ENCODE data around the gene TUBB3.
"Not testable (repeated sequence)": the region's sequence is repeated elsewhere in the genome, so short reads cannot be mapped to it uniquely, and the experiment has no call there.

TUBB3 gene

DNA sequence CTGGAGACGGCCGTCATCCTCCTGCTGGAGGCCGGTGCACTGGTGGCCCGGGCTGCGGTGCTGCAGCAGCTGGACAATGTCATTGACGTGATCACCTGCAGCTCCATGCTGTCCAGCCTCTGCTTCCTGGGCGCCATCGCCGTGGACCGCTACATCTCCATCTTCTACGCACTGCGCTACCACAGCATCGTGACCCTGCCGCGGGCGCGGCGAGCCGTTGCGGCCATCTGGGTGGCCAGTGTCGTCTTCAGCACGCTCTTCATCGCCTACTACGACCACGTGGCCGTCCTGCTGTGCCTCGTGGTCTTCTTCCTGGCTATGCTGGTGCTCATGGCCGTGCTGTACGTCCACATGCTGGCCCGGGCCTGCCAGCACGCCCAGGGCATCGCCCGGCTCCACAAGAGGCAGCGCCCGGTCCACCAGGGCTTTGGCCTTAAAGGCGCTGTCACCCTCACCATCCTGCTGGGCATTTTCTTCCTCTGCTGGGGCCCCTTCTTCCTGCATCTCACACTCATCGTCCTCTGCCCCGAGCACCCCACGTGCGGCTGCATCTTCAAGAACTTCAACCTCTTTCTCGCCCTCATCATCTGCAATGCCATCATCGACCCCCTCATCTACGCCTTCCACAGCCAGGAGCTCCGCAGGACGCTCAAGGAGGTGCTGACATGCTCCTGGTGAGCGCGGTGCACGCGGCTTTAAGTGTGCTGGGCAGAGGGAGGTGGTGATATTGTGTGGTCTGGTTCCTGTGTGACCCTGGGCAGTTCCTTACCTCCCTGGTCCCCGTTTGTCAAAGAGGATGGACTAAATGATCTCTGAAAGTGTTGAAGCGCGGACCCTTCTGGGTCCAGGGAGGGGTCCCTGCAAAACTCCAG is 3.4 kb upstream of the TUBB3 start:
- DNase-seq, result no peak

DNA sequence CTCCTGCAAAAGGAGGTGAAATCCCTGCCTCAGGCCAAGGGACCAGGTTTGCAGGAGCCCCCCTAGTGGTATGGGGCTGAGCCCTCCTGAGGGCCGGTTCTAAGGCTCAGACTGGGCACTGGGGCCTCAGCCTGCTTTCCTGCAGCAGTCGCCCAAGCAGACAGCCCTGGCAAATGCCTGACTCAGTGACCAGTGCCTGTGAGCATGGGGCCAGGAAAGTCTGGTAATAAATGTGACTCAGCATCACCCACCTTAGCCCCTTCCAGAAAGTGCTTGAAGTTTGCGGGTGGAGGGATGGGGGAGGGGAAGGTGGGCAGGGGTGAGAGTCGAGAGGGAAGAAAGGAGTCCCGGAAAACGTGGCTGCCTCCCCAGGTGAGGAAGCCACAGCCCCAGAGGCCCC is 2.4 kb upstream of the TUBB3 start:
- DNase-seq, result no peak

DNA sequence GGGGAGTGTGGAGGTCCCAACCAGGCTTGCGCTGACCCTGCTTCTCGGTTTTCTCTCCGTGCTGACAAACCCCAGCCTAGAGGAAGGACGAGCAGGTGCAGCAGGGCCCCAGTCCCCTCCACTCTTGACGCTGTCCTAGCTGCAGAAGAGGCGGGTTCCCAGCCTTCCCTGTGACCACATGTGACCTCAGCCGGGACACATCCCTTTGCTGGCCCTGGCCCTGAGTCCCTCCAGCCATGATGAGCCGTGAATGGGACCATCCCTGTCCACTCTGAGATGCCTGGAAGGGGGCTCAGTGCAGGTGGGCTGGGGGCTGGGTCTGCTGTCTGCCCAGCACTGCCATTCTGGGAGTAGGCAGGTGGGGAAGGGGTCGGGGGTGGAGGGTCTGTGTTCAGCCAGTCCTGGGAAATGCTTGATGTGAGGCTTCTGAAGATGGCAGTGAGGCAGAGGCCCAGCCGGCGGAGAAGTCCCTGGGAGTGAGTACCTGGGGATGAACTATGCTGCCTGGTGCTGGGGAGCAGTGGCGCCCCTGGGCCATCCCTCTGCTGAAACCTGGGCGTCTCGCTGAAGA is 1.9 kb upstream of the TUBB3 start:
- DNase-seq, result peak; percentile 27

DNA sequence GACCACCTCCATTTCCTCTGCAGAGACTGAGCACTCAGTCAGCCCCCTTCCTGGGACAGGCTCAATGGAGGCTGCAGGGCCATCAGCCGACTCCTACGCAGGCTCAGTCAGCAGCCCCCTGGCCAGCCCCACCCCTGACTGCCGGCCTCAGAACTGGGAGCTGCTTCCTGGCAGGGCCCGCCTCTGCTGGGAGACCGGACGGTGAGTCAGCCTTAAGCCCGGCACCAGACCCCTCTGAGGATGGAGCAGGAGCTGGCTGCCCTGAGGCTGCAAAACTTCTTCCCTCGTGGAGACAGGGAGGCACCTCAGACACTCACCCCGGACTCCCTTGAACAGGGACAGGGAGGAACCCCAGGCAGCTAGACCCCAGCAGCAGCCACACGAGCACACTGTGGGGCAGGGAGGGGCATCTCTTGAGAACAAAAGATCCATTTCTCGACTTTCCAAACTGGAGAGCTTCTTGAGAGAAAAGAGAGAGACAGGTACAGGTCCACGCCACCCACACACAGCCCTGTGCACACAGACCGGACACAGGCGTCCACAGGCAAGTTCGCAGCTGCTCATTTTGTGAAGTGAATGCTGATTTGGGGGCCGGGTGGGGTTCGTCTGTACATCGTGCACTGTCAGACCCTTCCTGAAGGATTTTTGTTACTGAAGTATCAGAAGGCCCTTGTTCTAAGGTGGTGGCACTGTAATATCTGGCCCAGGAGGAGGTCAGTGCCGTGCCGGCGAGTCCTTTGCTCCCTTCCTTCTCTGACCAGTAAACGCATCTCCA is 1.3 kb upstream of the TUBB3 start:
- peak; percentile 80 for DNase-seq

DNA sequence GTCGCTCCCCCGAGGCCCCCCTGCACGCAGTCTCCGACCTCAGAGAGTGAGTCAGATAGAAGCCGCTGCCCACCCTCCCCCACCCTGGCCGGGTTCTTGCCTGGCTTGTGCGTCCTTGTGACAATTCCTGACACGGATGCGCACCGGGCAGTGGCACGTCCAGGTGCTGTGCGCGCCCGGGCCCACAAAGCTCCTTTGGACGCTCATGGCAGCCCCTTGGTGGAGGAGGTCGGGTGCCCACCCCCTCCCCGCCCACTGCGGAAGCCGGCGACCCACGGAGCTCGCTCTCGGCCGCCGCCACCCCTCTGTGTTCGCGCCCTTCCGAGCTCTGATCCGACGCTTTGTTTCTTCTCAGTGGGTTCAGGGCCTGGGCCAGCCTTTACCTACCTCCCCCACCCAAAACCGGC is 662 bp upstream of the TUBB3 start:
- DNase-seq, result peak; percentile 66

DNA sequence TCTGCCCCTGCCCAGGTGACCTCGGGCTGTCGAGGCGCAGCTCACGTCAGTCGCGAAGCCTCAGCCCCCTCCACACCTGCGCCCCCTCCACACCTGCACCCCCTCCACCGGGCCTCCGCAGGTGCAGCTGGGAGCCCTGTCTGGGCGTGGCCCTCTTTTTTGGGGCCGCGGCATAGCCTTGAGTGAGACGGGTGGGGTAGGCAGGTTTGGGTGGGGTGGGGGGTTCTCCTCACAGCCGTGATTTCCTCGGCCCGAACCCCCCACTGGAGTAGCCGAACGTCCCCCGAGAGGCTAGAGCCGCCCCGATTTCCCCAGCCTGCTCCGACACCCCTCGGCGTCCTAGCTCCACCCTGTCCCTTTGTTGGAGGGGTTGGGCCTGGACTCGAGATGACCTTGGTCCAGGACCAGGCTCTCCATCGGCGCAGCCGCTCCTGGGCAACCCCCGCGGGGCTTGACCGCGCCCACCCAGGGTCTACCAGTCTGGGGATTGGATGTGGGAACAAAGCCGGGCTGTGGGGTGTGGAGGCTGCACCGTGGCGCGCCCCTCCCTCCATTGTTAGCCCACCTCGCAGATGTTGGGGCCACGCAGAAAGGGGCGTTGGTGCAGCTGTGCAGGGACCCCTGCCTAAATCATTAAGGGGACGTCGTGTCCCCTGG is 626 bp downstream of the TUBB3 start:
- DNase-seq, result no peak

DNA sequence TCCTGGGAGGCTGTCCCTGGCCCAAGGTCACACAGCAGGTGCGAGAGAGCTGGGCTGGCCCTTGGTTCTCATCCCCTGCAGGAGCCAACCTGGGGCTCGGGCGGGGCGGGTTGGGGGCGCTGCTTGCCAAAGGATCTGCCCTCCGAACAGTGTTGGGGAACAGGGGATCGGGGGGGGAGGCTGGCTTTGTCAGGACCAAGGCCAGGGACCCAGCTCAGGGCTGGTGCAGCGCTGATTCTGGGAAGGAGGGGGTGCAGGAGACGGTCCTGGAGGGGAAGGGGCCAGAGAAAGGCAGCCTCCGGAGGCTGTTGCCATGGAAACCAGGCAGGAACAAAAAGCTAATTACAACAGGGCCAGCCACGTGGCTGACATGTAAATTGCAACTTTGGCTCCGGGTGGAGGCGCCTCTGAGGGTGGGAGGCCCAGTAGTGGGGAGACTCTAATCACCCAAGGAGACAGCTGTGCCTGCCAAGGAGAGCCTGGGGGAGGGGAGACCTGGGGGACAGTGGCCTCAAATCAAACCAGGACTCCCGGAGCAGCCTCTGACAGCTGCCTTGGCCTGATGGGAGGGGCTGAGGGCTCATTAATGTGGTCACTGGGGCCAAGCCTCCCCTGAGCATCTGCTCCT is 1.3 kb downstream of the TUBB3 start:
- DNase-seq, result peak; percentile 49

DNA sequence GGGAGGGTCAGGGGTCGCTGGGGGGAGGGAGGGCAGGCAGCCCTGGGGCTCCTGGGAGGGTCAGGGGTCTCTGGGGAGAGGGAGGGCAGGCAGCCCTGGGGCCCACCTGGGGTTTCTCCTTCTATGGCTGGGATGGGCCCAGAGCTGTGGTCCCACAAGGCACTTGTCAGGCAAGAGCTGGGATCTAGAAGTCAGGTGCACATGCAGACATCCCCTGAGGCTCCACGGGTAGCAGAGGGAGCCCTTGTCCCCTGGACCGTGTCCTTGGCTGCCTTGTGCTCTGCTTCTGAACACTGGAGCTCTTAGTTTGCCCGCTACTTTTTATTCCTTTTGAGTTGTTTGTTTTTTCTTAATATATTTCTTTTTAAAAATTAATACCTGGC is 1.8 kb downstream of the TUBB3 start:
- DNase-seq, result no peak

DNA sequence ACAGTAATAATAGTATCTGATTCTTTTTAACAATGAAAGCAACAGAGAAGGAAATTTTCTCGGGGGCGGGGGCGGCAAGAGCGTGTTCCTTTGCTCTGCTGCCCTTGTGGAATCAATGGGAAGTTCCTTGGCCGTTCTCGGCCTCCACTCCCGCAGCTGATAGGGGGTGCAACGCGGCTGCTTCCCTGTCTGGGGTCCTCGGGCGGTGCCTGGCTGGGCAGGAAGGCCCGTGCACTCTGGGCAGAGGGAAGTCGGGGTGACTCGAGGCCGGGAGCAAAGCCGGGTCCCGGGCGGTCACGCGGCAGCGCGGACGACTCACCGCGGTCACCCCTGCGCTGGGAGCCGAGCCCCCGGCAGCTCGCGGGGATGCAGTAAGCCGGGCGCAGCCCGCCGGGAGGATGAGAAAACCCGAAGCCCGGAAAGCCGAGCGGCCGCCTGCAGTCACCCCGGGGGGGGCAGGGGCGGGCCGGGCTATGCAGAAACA is 2.5 kb downstream of the TUBB3 start:
- DNase-seq, result no peak

DNA sequence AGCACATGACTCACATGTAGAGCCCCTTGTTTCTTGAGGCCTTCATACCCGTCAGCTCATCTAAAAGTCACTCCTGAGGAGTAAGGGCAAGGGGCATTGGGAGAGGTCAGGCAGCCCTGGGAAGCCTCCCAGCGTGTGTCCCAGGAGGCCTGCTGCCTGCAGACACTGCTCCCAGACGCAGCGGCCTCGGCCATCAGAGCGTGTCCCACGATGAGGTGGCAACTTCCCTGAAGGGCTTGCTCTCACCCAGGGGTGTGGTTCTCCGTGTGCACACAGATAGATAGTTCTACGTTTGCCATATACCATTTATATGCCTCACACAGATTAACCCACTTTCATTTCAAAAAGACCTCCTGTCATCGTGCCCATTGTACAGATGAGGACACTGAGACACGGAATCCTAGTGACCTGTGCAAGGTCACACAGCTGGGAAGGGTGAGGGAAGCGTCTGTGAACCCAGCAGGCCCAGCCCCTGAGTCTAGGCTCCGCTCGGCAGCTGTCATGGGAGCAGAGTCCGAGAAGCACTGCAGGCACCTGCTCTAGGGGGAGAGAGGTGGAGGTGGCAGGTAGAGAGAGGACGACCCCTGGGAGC is 8.3 kb downstream of the TUBB3 start:
- no peak for DNase-seq

DNA sequence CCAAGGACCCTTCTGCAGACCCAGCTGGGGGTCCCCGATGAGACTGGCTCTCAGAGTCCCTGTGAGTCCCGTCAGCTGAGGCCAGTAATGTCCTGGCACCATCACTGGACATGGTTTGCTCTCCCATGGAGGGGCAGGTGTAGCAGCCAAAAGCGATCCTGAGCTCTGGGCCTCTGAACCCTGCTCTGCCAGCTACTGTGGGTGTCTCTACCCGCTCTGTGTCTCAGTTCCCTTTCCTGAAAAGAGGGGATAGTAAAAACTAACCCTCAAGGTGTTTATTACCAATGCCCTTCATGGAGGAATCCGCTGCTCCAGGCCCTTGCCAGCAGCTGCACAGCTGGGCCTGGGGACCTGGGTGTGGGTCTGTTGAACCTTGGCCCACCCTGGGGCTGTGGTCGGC is 8.8 kb downstream of the TUBB3 start:
- DNase-seq, result no peak

DNA sequence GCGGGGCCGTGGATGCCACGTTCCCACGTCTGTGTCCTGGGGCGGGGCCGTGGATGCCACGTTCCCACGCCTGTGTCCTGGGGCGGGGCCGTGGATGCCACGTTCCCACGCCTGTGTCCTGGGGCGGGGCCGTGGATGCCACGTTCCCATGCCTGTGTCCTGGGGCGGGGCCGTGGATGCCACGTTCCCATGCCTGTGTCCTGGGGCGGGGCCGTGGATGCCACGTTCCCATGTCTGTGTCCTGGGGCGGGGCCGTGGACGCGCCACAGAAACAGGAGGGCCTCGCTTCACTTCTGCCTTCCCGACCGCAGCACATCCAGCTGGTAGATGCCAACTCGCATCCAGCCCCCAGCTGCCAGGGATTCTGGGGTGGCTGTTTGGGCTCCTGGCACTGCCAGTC is 10.9 kb downstream of the TUBB3 start:
- not testable (repeated sequence) for DNase-seq

DNA sequence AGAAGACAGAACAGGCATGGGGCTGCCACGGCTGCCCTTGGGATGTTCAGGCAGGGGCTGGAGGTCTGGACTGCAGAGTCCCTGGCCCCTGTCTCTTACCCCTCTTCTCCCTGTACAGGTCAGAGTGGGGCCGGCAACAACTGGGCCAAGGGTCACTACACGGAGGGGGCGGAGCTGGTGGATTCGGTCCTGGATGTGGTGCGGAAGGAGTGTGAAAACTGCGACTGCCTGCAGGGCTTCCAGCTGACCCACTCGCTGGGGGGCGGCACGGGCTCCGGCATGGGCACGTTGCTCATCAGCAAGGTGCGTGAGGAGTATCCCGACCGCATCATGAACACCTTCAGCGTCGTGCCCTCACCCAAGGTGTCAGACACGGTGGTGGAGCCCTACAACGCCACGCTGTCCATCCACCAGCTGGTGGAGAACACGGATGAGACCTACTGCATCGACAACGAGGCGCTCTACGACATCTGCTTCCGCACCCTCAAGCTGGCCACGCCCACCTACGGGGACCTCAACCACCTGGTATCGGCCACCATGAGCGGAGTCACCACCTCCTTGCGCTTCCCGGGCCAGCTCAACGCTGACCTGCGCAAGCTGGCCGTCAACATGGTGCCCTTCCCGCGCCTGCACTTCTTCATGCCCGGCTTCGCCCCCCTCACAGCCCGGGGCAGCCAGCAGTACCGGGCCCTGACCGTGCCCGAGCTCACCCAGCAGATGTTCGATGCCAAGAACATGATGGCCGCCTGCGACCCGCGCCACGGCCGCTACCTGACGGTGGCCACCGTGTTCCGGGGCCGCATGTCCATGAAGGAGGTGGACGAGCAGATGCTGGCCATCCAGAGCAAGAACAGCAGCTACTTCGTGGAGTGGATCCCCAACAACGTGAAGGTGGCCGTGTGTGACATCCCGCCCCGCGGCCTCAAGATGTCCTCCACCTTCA is 11.7 kb downstream of the TUBB3 start:
- DNase-seq, result no peak

DNA sequence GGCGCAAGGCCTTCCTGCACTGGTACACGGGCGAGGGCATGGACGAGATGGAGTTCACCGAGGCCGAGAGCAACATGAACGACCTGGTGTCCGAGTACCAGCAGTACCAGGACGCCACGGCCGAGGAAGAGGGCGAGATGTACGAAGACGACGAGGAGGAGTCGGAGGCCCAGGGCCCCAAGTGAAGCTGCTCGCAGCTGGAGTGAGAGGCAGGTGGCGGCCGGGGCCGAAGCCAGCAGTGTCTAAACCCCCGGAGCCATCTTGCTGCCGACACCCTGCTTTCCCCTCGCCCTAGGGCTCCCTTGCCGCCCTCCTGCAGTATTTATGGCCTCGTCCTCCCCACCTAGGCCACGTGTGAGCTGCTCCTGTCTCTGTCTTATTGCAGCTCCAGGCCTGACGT is 12.5 kb downstream of the TUBB3 start:
- DNase-seq, result not testable (repeated sequence)

DNA sequence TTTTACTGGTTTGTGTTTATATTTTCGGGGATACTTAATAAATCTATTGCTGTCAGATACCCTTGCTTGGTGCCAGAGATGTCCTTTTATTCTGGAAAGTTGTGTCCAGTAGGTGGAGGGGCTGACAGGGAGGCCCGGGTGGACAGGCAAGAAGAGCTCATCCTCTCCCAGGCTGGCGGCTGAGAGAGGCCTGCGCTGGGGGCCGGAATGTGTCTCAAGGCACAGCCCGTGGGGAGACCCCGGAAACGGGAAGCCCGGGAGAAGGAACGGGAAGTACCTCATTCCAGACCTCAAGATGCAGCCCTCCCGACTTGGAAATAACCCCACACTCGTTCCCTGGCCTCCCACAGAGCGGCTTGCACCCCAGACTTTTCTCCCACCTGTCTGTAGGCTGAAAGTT is 12.9 kb downstream of the TUBB3 start:
- no peak for DNase-seq

DNA sequence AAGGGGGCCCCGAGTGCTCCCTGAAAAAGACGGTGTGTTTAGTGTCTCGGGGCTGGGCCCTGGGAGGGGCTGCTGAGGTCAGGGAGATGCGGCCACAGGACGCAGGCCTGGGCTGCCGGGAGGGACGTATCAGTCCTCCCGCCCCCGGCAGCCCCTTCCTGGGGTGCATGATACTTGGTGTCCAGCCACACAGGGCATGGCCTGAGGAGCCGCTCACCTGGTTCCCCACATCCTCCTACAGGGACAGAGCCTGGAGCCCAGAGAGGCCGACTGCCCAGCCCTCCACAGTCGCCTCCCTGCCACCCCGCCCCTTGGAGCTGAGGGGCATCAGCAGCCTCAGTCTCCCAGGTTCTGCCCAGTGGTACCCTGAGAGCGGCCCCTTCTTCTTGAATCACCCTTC is 13.4 kb downstream of the TUBB3 start:
- DNase-seq, result no peak

DNA sequence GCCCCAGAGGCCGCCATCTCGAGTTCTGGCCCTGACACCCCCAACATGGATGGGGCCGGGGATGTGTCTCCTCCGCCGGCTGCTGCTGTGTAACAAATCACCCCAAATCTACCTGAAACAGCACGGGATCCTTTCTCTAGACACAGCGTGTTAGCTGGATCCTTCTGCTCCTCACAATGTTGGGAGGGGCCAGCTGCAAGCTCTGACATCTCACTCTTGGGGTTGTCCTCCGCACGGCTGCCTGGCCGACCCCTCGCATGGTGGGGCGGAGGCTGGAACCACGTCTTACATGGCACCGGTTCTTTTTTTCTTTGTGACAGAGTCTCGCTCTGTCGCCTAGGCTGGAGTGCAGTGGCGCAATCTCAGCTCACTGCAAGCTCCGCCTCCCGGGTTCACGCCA is 13.8 kb downstream of the TUBB3 start:
- no peak for DNase-seq

DNA sequence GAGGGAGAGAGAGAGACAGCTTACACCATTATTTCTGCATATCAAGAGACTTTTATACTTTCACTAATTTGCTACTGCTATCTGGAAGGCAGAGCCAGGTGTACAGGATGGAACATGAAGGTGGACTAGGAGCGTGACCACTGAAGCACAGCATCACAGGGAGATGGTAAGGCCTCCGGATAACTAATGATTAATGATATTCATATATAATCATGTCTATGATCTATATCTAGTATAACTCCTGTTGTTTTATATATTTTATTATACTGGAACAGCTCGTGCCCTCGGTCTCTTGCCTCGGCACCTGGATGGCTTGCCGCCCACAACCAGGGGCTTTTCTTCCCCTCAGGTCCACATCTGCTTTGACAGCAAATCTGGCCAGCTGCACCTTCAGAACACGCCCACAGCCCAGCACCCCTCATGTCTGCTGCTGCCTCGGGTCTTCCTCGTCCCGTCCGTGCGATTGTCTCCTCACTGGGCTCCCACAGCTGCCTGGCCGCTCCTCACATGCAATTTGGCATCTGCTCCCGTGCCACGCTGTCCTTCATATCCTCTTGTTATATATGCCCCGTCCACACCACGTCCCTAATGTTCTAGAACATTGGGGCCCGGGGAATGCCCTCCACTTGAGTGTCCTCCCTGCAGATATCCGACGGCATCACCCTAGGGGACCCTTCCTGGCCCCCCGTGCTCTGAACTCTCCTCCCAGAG is 15.2 kb downstream of the TUBB3 start:
- no peak for DNase-seq

DNA sequence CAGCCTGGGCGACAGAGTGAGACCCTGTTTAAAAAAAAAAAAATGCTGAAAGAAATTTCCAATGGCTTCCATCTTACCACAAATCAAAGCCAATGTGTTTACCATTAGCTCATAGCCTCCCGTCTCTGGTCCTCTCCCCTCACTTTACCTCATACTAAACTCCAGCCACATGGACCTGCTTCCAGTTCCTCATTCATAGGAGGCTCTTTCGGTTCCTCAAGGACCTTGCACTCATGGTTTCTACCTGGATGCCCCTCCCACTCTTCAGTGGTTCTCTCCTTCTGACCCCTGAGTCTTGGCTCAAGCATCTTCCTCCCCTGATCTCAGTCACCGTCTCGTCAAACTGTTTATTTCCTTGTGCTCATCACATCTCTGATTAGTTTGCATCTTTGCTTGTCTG is 21.6 kb downstream of the TUBB3 start:
- no peak for DNase-seq

DNA sequence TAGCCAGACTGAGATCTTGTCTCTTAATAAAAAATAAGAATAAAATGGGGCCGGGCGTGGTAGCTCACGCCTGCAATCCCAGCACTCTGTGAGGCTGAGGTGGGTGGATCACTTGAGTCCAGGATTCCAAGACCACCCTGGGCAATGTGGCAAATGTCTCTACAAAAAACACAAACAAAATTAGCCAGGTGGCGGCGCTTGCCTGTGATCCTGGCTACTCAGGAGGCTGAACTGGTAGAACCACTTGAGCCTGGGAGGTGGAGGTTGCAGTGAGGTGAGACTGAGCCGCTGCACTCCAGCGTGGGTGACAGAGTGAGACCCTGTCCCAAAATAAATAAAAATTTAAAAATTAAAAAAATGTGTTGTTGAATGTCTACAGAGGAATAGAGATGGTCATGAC is 22.5 kb downstream of the TUBB3 start:
- no peak for DNase-seq

DNA sequence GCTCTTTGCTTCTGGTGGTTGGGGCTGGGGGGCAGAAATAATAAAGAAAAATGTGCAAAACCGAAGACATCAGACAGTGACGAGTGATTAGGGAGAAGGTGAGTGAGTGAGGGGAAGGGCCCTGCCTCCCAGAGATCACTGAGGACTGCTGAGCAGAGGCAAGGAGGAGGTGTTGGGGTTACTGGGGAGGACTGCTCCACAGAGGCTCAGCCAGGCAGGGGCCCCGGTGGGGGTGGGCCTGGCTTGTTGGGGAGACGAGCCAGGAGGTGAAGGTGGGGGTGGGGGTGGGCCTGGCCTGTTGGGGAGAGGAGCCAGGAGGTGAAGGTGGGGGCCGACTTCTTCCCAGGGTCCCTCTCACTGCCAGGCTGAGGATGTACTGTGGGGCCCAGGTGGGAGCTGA is 23.4 kb downstream of the TUBB3 start:
- no peak for DNase-seq

Measured in activated CD4-positive, alpha-beta T cell treated with anti-CD3 and anti-CD28 coated beads, Interleukin-2, amount 50 U/mL, for 16 hours (primary cell).